H1 (cell line): Measurements from ENCODE around the gene ACAP1. TPM values are rescaled to one million over a fixed set of nuclear protein-coding genes. Genes with fewer than 3 reads are reported as not detected.

ENCODE experiments used
- CTCF ChIA-PET: fragments of 300-600 bp; sonication (Branson Sonifier 250); formaldehyde crosslinking; loops from one replicate; lab custom pipeline; 2021; ENCODE audit not compliant: partially characterized antibody; lab: Charles Lee
- POLR2A ChIA-PET: fragments of 300-600 bp; sonication (Branson Sonifier 250); formaldehyde crosslinking; loops from one replicate; lab custom pipeline; 2021; ENCODE audit warnings: inconsistent platforms; ENCODE audit not compliant: partially characterized antibody; lab: Charles Lee
- DNase-seq, 2 experiments: peaks; one replicate each; pipeline versions ENCODE4 v3.0.0 to v3.0.0-alpha.2; 2010 to 2022; ENCODE audit warnings: low spot score in 2 of 2, low read depth in 1 of 2, mixed read lengths in 1 of 2
- FAIRE-seq: peaks from 2 replicates; lab custom pipeline; 2011; peaks lifted over from hg19 to GRCh38; lab: Jason Lieb, UNC
- H2AFZ ChIP-seq: 2 replicates; pipeline ENCODE4 v1.8.1; 2012; ENCODE audit warnings: low read length, inconsistent platforms
- H2AK5ac ChIP-seq: 2 replicates; pipeline ENCODE4 v1.6.1; 2013; ENCODE audit warnings: low read depth, low read length
- H2BK120ac ChIP-seq: replicated peaks from 2 replicates; pipeline ENCODE3; 2013; ENCODE audit warnings: low read depth, low read length, inconsistent platforms
- H2BK12ac ChIP-seq: 2 replicates; pipeline ENCODE4 v1.6.1; 2013; ENCODE audit warnings: low read depth, low read length
- H2BK15ac ChIP-seq: 2 replicates; pipeline ENCODE4 v1.6.1; 2013; ENCODE audit warnings: low read length
- H2BK20ac ChIP-seq: 2 replicates; pipeline ENCODE4 v1.6.1; 2013; ENCODE audit warnings: low read length
- H2BK5ac ChIP-seq: 2 replicates; pipeline ENCODE4 v1.6.1; 2013; ENCODE audit warnings: low read depth, low read length
- H3K14ac ChIP-seq: 2 replicates; pipeline ENCODE4 v1.6.1; 2013; ENCODE audit warnings: inconsistent platforms; ENCODE audit not compliant: insufficient read length
- H3K18ac ChIP-seq: 2 replicates; pipeline ENCODE4 v1.6.1; 2013; ENCODE audit warnings: low read length; ENCODE audit errors: extremely low read depth
- H3K23ac ChIP-seq: 2 replicates; pipeline ENCODE4 v1.6.1; 2013; ENCODE audit warnings: inconsistent platforms; ENCODE audit not compliant: insufficient read length
- H3K23me2 ChIP-seq: 2 replicates; pipeline ENCODE4 v1.6.1; 2013; ENCODE audit warnings: low read depth, low read length
- H3K27ac ChIP-seq: 2 replicates; pipeline ENCODE4 v1.6.1; 2011; ENCODE audit warnings: low read depth, low read length, inconsistent platforms
- H3K27me3 ChIP-seq, 4 experiments: replicated peaks in 1 of 4; 1 replicate in 1 of 4; 2 replicates in 3 of 4; pipeline versions ENCODE4 v1.6.1 to v1.8.1; 2011 to 2013; ENCODE audit warnings: low read length in 3 of 4, mild to moderate bottlenecking in 3 of 4, inconsistent platforms in 2 of 4, mixed read lengths in 2 of 4, moderate library complexity in 1 of 4; ENCODE audit not compliant: control insufficient read depth in 3 of 4, insufficient read depth in 3 of 4; ENCODE audit errors: extremely low read depth in 1 of 4
- H3K36me3 ChIP-seq, 4 experiments: 2 replicates each; pipeline versions ENCODE4 v1.6.1 to v1.8.1; 2011 to 2013; ENCODE audit warnings: mild to moderate bottlenecking in 4 of 4, low read length in 3 of 4, moderate library complexity in 2 of 4, control low read depth in 1 of 4, inconsistent platforms in 1 of 4; ENCODE audit not compliant: insufficient read depth in 4 of 4, control insufficient read depth in 2 of 4
- H3K4ac ChIP-seq: replicated peaks from 2 replicates; pipeline ENCODE3; 2013; ENCODE audit warnings: low read length, low read depth, mixed read lengths, inconsistent platforms; ENCODE audit not compliant: insufficient read length
- H3K4me1 ChIP-seq, 4 experiments: replicated peaks in 1 of 4; 1 replicate in 1 of 4; 2 replicates in 3 of 4; pipeline versions ENCODE4 v1.6.1 to v1.8.1; 2011 to 2013; ENCODE audit warnings: low read length in 3 of 4, inconsistent platforms in 2 of 4, mixed read lengths in 1 of 4; ENCODE audit not compliant: insufficient read depth in 4 of 4, control insufficient read depth in 3 of 4
- H3K4me2 ChIP-seq, 2 experiments: 2 replicates each; pipeline versions ENCODE4 v1.6.1 to v1.8.1; 2011 to 2013; ENCODE audit warnings: low read depth in 2 of 2, low read length in 2 of 2, control low read depth in 1 of 2, inconsistent platforms in 1 of 2, mild to moderate bottlenecking in 1 of 2; ENCODE audit not compliant: insufficient read depth in 1 of 2
- H3K4me3 ChIP-seq, 4 experiments: fragments of 200-600, 300-600 bp in 1 of 4; sonication (generic), shearing (Covaris generic), sonication (Bioruptor Twin) in 1 of 4; 2 replicates each; pipeline versions ENCODE4 v1.5.1 to v1.8.1; 2011 to 2016; ENCODE audit warnings: low read length in 4 of 4, low read depth in 3 of 4, control low read depth in 2 of 4, inconsistent platforms in 2 of 4, mild to moderate bottlenecking in 2 of 4, mixed read lengths in 1 of 4, moderate library complexity in 1 of 4; ENCODE audit not compliant: insufficient read depth in 2 of 4; ENCODE audit errors: extremely low read depth in 1 of 4
- H3K56ac ChIP-seq: replicated peaks from 2 replicates; pipeline ENCODE3; 2013; ENCODE audit warnings: low read depth, mild to moderate bottlenecking, mixed read lengths, low read length, inconsistent platforms; ENCODE audit not compliant: insufficient read length
- H3K79me1 ChIP-seq: 2 replicates; pipeline ENCODE4 v1.6.1; 2013; ENCODE audit warnings: low read depth, low read length, control low read depth
- H3K79me2 ChIP-seq, 2 experiments: 2 replicates each; pipeline versions ENCODE4 v1.6.1 to v1.8.1; 2012 to 2013; ENCODE audit warnings: low read length in 2 of 2, mild to moderate bottlenecking in 2 of 2, inconsistent platforms in 1 of 2; ENCODE audit not compliant: insufficient read depth in 2 of 2, control insufficient read depth in 1 of 2
- H3K9ac ChIP-seq, 4 experiments: replicated peaks in 1 of 4; 1 replicate in 1 of 4; 2 replicates in 3 of 4; pipeline versions ENCODE4 v1.6.1 to v1.8.1; 2011 to 2013; ENCODE audit warnings: low read depth in 3 of 4, low read length in 3 of 4, control low read depth in 2 of 4, mild to moderate bottlenecking in 2 of 4, moderate library complexity in 2 of 4, inconsistent platforms in 1 of 4; ENCODE audit errors: extremely low read depth in 1 of 4
- H3K9me3 ChIP-seq, 2 experiments: 2 replicates each; pipeline versions ENCODE4 v1.6.1 to v1.8.1; 2012 to 2013; ENCODE audit warnings: mild to moderate bottlenecking in 2 of 2, moderate library complexity in 2 of 2, control low read depth in 1 of 2, inconsistent platforms in 1 of 2, low read depth in 1 of 2, low read length in 1 of 2, mixed read lengths in 1 of 2; ENCODE audit not compliant: insufficient read depth in 2 of 2
- H4K20me1 ChIP-seq, 2 experiments: replicated peaks in 1 of 2; 2 replicates each; pipeline versions ENCODE3 to v1.8.1; 2011 to 2013; ENCODE audit warnings: inconsistent platforms in 2 of 2, low read length in 2 of 2, mild to moderate bottlenecking in 1 of 2; ENCODE audit not compliant: insufficient read depth in 2 of 2, control insufficient read depth in 1 of 2
- H4K5ac ChIP-seq: 2 replicates; pipeline ENCODE4 v1.6.1; 2013; ENCODE audit warnings: low read length, low read depth, mixed read lengths, inconsistent platforms; ENCODE audit not compliant: insufficient read length
- H4K8ac ChIP-seq: 2 replicates; pipeline ENCODE4 v1.8.0; 2013; ENCODE audit warnings: mild to moderate bottlenecking, moderate library complexity, low read length, inconsistent platforms; ENCODE audit not compliant: insufficient read depth; ENCODE audit errors: extremely low read depth
- H4K91ac ChIP-seq: replicated peaks from 2 replicates; pipeline ENCODE3; 2013; ENCODE audit warnings: low read length, mixed read lengths, inconsistent platforms; ENCODE audit not compliant: insufficient read length
- CHD1 ChIP-seq: IDR thresholded peaks from 2 replicates; pipeline ENCODE4 v1.6.1; 2012; ENCODE audit warnings: low read depth, low read length, improper control_type of control experiment
- POU5F1 ChIP-seq: IDR thresholded peaks from 2 replicates; pipeline ENCODE4 v1.6.1; 2011; ENCODE audit warnings: low read depth, mild to moderate bottlenecking, low read length, moderate library complexity
- whole genome bisulfite sequencing, 2 experiments: shearing (Covaris generic) in 1 of 2; methylation state at CpG; one replicate each; pipeline versions ENCODE4 v1.1.6 to v1.1.7; 2013 to 2015; ENCODE audit warnings: low lambda C conversion rate in 2 of 2, mixed read lengths in 2 of 2, inconsistent platforms in 1 of 2, low coverage in 1 of 2, missing lambda C conversion rate in 1 of 2; ENCODE audit not compliant: insufficient replicate concordance in 2 of 2, insufficient coverage in 1 of 2, insufficient read length in 1 of 2; ENCODE audit errors: extremely low coverage in 1 of 2, missing lambda C conversion rate in 1 of 2; 5-methylcytosine and 5-hydroxymethylcytosine counted together
- polyA plus RNA-seq, 7 experiments: library from polyadenylated mRNA; depleted of rRNA in 3 of 7; stranded (reverse) in 5 of 7; unstranded in 2 of 7; fragments of >200 nt in 5 of 7; fragments of 200-250 nt in 2 of 7; gene quantifications; 1 replicate in 5 of 7; 2 replicates in 1 of 7; 4 replicates in 1 of 7; pipeline versions ENCODE4 v1.2.1 to v1.2.3, GENCODE V29; 2011 to 2013; ENCODE audit warnings: missing spikeins in 2 of 7, mixed read lengths in 2 of 7
- total RNA-seq: library from RNA; stranded (reverse); fragmentation: NEBNext Ultra II Directional; extraction: Animal tissue kit (Norgen Biotek cat#: 25700); gene quantifications from 2 replicates; pipeline ENCODE4 v1.2.1, GENCODE V29; 2021

ACAP1 gene
- total and polyA plus RNA-seq, 2 of the 8 experiments (the other 6 are each of a cell fraction or from before 2014, with no cell fraction given) = 11.9 to 45.1 TPM

GRCh38 chr17:7327056-7327455 is 9.3 kb upstream of the ACAP1 start:
- TF ChIP-seq POU5F1 = no peak
- no peak for TF ChIP-seq CHD1
- peaks cover 0 to 14% of the 10 kb centered on the region in 2 experiments; a peak in 2 of 4 replicates for H3K79me2 ChIP-seq
- DNase-seq (no peak), FAIRE-seq (no peak)
- 90% methylated on average over 7 of the region's 7 CpGs; no CpG with 5 or more reads in 1 of the 2 experiments for WGBS, 2 experiments
- no peak overlapping the region for H3K9ac ChIP-seq
- no peak overlapping the region for H3K27ac ChIP-seq
- H2BK20ac ChIP-seq = no peak overlapping the region
- no peaks in the 10 kb centered on the region; a peak in 1 of 7 replicates for H3K27me3 ChIP-seq
- no peak overlapping the region for H4K5ac ChIP-seq
- no peak overlapping the region for H2BK5ac ChIP-seq
- no peak overlapping the region for H2AFZ ChIP-seq
- POLR2A ChIA-PET = interaction anchor here (1.2 to 13.4 kb wide), 4 partner anchors 11 to 21 kb away, joined by 3 to 223 read pairs (median 22); partner anchors contain the start of genes ACAP1 and GPS2
- no peaks in the 10 kb centered on the region for H3K9me3 ChIP-seq
- H2BK12ac ChIP-seq = no peak overlapping the region
- peaks cover 2 to 13% of the 10 kb centered on the region in 2 experiments for H4K20me1 ChIP-seq
- peaks cover 8% of the 10 kb centered on the region for H3K23me2 ChIP-seq
- H3K4ac ChIP-seq = no peak overlapping the region
- H3K4me3 ChIP-seq = no peak overlapping the region
- no peak overlapping the region for H3K4me2 ChIP-seq
- no peak overlapping the region for H3K56ac ChIP-seq
- no peak overlapping the region for H2BK120ac ChIP-seq
- H2AK5ac ChIP-seq = no peak overlapping the region
- CTCF ChIA-PET = interaction anchor here (1.2 to 9.3 kb wide), 8 partner anchors 8 to 65 kb away, joined by 3 to 167 read pairs (median 5); partner anchors contain the start of gene TMEM95
- no peak overlapping the region for H3K14ac ChIP-seq
- peaks cover 0 to 16% (median 6%) of the 10 kb centered on the region in 4 experiments; a peak in 6 of 7 replicates for H3K4me1 ChIP-seq
- peaks cover 2% of the 10 kb centered on the region; the same call in 1 of the 2 replicates for H3K79me1 ChIP-seq
- H3K18ac ChIP-seq = no peak overlapping the region
- no peak overlapping the region for H3K23ac ChIP-seq
- H3K36me3 ChIP-seq = peaks cover 16 to 25% (median 24%) of the 10 kb centered on the region in 4 experiments
- H4K91ac ChIP-seq = no peak overlapping the region
- H2BK15ac ChIP-seq = no peak overlapping the region
- H4K8ac ChIP-seq = 0 out of 2 replicates have a peak overlapping the region, but pooled peaks have one; percentile 6
